K562 (cell line): ENCODE data around the gene PLEKHG3. TPM values are rescaled to one million over a fixed set of nuclear protein-coding genes. Genes with fewer than 3 reads are reported as not detected.

Experiments
- ATAC-seq: fragments of 200-7000 bp; cut with Tn5 transposase; 3 replicates; pipeline ENCODE4 v1.9.1; 2020; ENCODE audit warnings: moderate library complexity
- BruUV-seq: library from RNA; stranded (reverse); fragments of 400-500 nt; replicated peaks from 2 replicates; lab custom pipeline; 2021; lab: Mats Ljungman, UMichigan
- CTCF ChIA-PET: fragments of 300-600 bp; formaldehyde crosslinking; extraction: SDS; loops from one replicate; lab custom pipeline; 2021; ENCODE audit warnings: low intra/inter-chr PET ratio; lab: Yijun Ruan, JAX
- POLR2A ChIA-PET: fragments of 300-600, 350-650 bp; sonication (Branson Sonifier 250); formaldehyde crosslinking; extraction: SDS; loops from one replicate; lab custom pipeline; 2021; ENCODE audit warnings: antibody characterized with exemption, inconsistent platforms; lab: Yijun Ruan, JAX
- DNase-seq, 4 experiments: peaks; one replicate each; pipeline versions ENCODE4 v3.0.0 to v3.0.0-alpha.2; 2011 to 2018; ENCODE audit warnings: low spot score in 3 of 4, mixed read lengths in 3 of 4; ENCODE audit errors: extremely low read depth in 1 of 4
- FAIRE-seq: peaks from 2 replicates; lab custom pipeline; 2011; peaks lifted over from hg19 to GRCh38; lab: Jason Lieb, UNC
- H2AFZ ChIP-seq: 2 replicates; pipeline ENCODE4 v1.6.0; 2011; ENCODE audit warnings: low read depth, low read length, control low read depth, inconsistent platforms
- H3K27ac ChIP-seq: fragments of 200-600 bp; 3 replicates; pipeline ENCODE4 v1.8.0; 2011; ENCODE audit warnings: low read depth, mild to moderate bottlenecking, control low read depth, inconsistent platforms, low read length, moderate library complexity, mixed read lengths; ENCODE audit errors: extremely low read depth
- H3K27me3 ChIP-seq, 2 experiments: fragments of 300-600 bp in 1 of 2; 2 replicates in 1 of 2; 3 replicates in 1 of 2; pipeline versions ENCODE4 v1.6.0 to v1.8.0; 2011; ENCODE audit warnings: inconsistent platforms in 2 of 2, low read length in 2 of 2, mild to moderate bottlenecking in 1 of 2, mixed read lengths in 1 of 2, moderate library complexity in 1 of 2; ENCODE audit not compliant: control insufficient read depth in 2 of 2, insufficient read depth in 2 of 2
- H3K36me3 ChIP-seq: fragments of 300-600 bp; 3 replicates; pipeline ENCODE4 v1.8.0; 2011; ENCODE audit warnings: mild to moderate bottlenecking, low read length, inconsistent platforms; ENCODE audit not compliant: control insufficient read depth, insufficient read depth
- H3K4me1 ChIP-seq, 2 experiments: fragments of 200-600 bp in 1 of 2; replicated peaks in 1 of 2; 2 replicates in 1 of 2; 3 replicates in 1 of 2; pipeline versions ENCODE4 v1.5.1 to v1.8.0; 2011; ENCODE audit warnings: inconsistent platforms in 2 of 2, low read length in 2 of 2, mild to moderate bottlenecking in 1 of 2, mixed read lengths in 1 of 2, moderate library complexity in 1 of 2; ENCODE audit not compliant: control insufficient read depth in 2 of 2, insufficient read depth in 2 of 2
- H3K4me2 ChIP-seq: 2 replicates; pipeline ENCODE4 v1.6.1; 2011; ENCODE audit warnings: low read length, control low read depth, inconsistent platforms, mixed read lengths; ENCODE audit not compliant: insufficient read depth
- H3K4me3 ChIP-seq: fragments of 200-600 bp; sonication (generic), shearing (Covaris generic); 2 replicates; pipeline ENCODE4 v1.5.1; 2016; ENCODE audit warnings: control low read depth, inconsistent platforms
- H3K79me2 ChIP-seq: fragments of 200-600 bp; 3 replicates; pipeline ENCODE4 v1.8.0; 2011; ENCODE audit warnings: low read length, inconsistent platforms; ENCODE audit not compliant: control insufficient read depth, insufficient read depth
- H3K9ac ChIP-seq, 2 experiments: 2 replicates each; pipeline versions ENCODE4 v1.6.0 to v1.6.1; 2011; ENCODE audit warnings: low read depth in 2 of 2, low read length in 2 of 2, control low read depth in 1 of 2, inconsistent platforms in 1 of 2, mild to moderate bottlenecking in 1 of 2, mixed read lengths in 1 of 2; ENCODE audit not compliant: insufficient read depth in 1 of 2
- H3K9me1 ChIP-seq: one replicate; pipeline ENCODE4 v1.6.0; 2011; ENCODE audit warnings: inconsistent platforms, mild to moderate bottlenecking, low read length, moderate library complexity; ENCODE audit not compliant: control insufficient read depth, insufficient read depth
- H3K9me3 ChIP-seq: replicated peaks from 2 replicates; pipeline ENCODE4 v1.5.1; 2011; ENCODE audit warnings: low read depth, low read length, inconsistent platforms; ENCODE audit not compliant: control insufficient read depth, insufficient read depth
- H4K20me1 ChIP-seq: replicated peaks from 2 replicates; pipeline ENCODE4 v1.6.1; 2011; ENCODE audit warnings: low read length, inconsistent platforms, mixed read lengths; ENCODE audit not compliant: control insufficient read depth, insufficient read depth
- ARID1B ChIP-seq: fragments of 450-650 bp; IDR thresholded peaks from 2 replicates; pipeline ENCODE4 v1.6.1; 2016; ENCODE audit warnings: antibody characterized with exemption, mild to moderate bottlenecking, inconsistent platforms
- CBFA2T2 ChIP-seq: fragments of 450-650 bp; conservative IDR thresholded peaks from 2 replicates; pipeline ENCODE4 v1.6.1; 2017; ENCODE audit warnings: mild to moderate bottlenecking
- CBFA2T3 ChIP-seq: fragments of 450-650 bp; IDR thresholded peaks from 2 replicates; pipeline ENCODE4 v1.6.1; 2017
- EHMT2 ChIP-seq: fragments of 450-650 bp; IDR thresholded peaks from 2 replicates; pipeline ENCODE4 v1.6.1; 2018; ENCODE audit warnings: antibody characterized with exemption
- JUN ChIP-seq, 2 experiments: sonication (generic) in 1 of 2; formaldehyde crosslinking in 1 of 2; IDR thresholded peaks; 2 replicates each; pipeline versions ENCODE4 v1.6.1 to v1.8.0; 2012 to 2022; ENCODE audit warnings: borderline replicate concordance in 2 of 2, mild to moderate bottlenecking in 2 of 2, improper control_type of control experiment in 1 of 2, low read depth in 1 of 2, low read length in 1 of 2, missing genetic modification reagents in 1 of 2
- NCOR1 ChIP-seq: fragments of 450-650 bp; IDR thresholded peaks from 2 replicates; pipeline ENCODE4 v1.6.1; 2016; ENCODE audit warnings: mild to moderate bottlenecking, moderate library complexity
- POLR2G ChIP-seq: fragments of 200-400 bp; formaldehyde crosslinking; IDR thresholded peaks from 2 replicates; pipeline ENCODE4 v1.6.1; 2017; ENCODE audit warnings: low read depth, mild to moderate bottlenecking, antibody characterized with exemption, low read length, moderate library complexity
- TAL1 ChIP-seq: fragments of 450-650 bp; IDR thresholded peaks from 2 replicates; pipeline ENCODE4 v1.6.1; 2016; ENCODE audit warnings: mild to moderate bottlenecking
- TCF3 ChIP-seq: sonication (generic); formaldehyde crosslinking; IDR thresholded peaks from 2 replicates; pipeline ENCODE4 v1.4.0; 2020; ENCODE audit warnings: mild to moderate bottlenecking, missing genetic modification reagents
- WGBS: fragments of 100-300 bp; shearing (Covaris generic); methylation state at CpG from one replicate; pipeline ENCODE4 v1.1.6; 2016; ENCODE audit warnings: low coverage, mixed read lengths; ENCODE audit not compliant: insufficient coverage; ENCODE audit errors: missing lambda C conversion rate; 5-methylcytosine and 5-hydroxymethylcytosine counted together
- in situ Hi-C: fragments of 300-500 bp; cut with MboI; formaldehyde crosslinking; loops from 4 replicates; pipeline ENCODE4 v1.15.0; 2018; ENCODE audit warnings: inconsistent platforms, mixed read lengths
- intact Hi-C: fragments of 100-400 bp; cut with micrococcal nuclease; formaldehyde crosslinking; loops from 2 replicates; pipeline ENCODE4 v1.14.2; 2022
- polyA plus RNA-seq, 8 experiments: library from polyadenylated mRNA; depleted of rRNA in 4 of 8; stranded (reverse) in 5 of 8; unstranded in 3 of 8; fragments of >200 nt; fragmentation: Nextera tagmentation in 2 of 8; fragmentation: Illumina TruSeq in 1 of 8; extraction: Ambion mirVana in 2 of 8; extraction: Trizol in 1 of 8; gene quantifications; 2 replicates each; pipeline versions ENCODE4 v1.2.1 to v1.2.3, GENCODE V29; 2011 to 2014; ENCODE audit warnings: inconsistent platforms in 1 of 8, missing spikeins in 1 of 8
- total RNA-seq, 7 experiments: library from RNA; depleted of rRNA in 6 of 7; stranded (reverse); fragments of >200 nt in 6 of 7; fragmentation: Illumina TruSeq in 2 of 7; extraction: Trizol in 2 of 7; gene quantifications; 2 replicates each; pipeline versions ENCODE4 v1.2.1 to v1.2.3, GENCODE V29; 2011 to 2021; ENCODE audit warnings: low replicate concordance in 1 of 7
- TF ChIP-seq, protein P1 (sequence below): sonication (generic); formaldehyde crosslinking; IDR thresholded peaks from 2 replicates; pipeline ENCODE4 v1.9.0; 2022; ENCODE audit warnings: mild to moderate bottlenecking, missing genetic modification reagents
- TF ChIP-seq, protein P2 (sequence below): fragments of 250-450 bp; sonication (Bioruptor Pico); IDR thresholded peaks from 2 replicates; pipeline ENCODE4 v1.6.1; 2021; ENCODE audit warnings: mild to moderate bottlenecking
- TF ChIP-seq, protein P3 (sequence below), 2 experiments: IDR thresholded peaks in 1 of 2; conservative IDR thresholded peaks in 1 of 2; 2 replicates each; pipeline ENCODE4 v1.6.1; 2016; ENCODE audit warnings: low read depth in 2 of 2, mild to moderate bottlenecking in 1 of 2, missing compliant biosample characterization in 1 of 2, missing genetic modification characterization in 1 of 2, moderate library complexity in 1 of 2
- TF ChIP-seq, protein P4 (sequence below): fragments of 150-350 bp; conservative IDR thresholded peaks from 2 replicates; pipeline ENCODE4 v1.6.1; 2014; ENCODE audit warnings: low read length

PLEKHG3 gene
- total and polyA plus RNA-seq, 9 of the 15 experiments (the other 6 are each of a cell fraction or from before 2014, with no cell fraction given) = 0.04 to 0.16 TPM; not detected in 7

DNA sequence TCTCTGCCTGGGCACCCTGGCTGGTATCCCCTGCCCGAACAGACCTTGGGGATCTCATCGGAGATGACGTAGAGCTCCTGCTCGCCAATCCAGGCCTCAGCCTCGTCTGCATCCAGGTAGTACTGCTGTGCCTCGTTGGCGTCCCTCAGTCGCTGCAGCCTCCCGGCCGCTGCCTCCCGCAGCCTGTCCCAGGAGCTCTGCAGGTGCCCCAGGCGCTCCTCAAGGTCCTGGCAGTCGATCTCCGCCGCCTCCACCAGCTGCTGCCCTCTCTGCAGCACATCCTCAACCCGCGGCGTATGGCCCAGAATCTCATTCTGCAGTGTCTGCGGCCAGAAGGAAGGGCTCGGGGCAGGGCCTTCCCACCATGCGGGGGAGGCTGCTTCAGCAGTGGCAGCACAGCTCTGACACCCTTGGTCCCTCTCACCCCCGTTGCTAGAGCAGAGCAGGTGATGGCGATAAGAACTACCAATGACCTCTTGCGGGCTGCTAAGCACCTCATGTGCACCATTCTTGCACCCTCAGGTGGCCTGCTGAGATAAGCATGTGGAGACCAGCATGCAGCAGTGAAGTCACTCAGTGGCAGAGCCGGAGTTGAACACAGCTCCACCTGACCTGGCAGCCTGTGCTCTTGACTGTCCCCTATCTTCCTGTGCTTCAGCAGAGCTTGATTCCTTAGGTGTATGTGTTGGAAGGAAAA, 71.0 kb downstream of the PLEKHG3 start:
- ATAC-seq (peak; percentile 73), FAIRE-seq (peak; percentile 40)
- peak; percentile 20; the same call in 1 of the 2 replicates for TF ChIP-seq NCOR1
- no peak for TF ChIP-seq JUN (IDR thresholded peaks at IDR 0.05; ENCODE audit: borderline replicate concordance, low read depth, low read length)
- TF ChIP-seq JUN (CRISPR knock-in tag; IDR thresholded peaks at IDR 0.05; ENCODE audit: borderline replicate concordance) = no peak
- TF ChIP-seq CBFA2T3 = peak; percentile 79
- TF ChIP-seq ARID1B = peak; percentile 44; the same call in 1 of the 2 replicates
- TF ChIP-seq TCF3 (CRISPR knock-in tag) = peak; percentile 86
- peak; percentile 43; the same call in 1 of the 2 replicates for TF ChIP-seq TAL1
- TF ChIP-seq, protein P1, sequence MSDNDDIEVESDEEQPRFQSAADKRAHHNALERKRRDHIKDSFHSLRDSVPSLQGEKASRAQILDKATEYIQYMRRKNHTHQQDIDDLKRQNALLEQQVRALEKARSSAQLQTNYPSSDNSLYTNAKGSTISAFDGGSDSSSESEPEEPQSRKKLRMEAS (CRISPR knock-in tag) = peak; percentile 82
- TF ChIP-seq, protein P2, sequence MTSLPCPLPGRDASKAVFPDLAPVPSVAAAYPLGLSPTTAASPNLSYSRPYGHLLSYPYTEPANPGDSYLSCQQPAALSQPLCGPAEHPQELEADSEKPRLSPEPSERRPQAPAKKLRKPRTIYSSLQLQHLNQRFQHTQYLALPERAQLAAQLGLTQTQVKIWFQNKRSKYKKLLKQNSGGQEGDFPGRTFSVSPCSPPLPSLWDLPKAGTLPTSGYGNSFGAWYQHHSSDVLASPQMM (CRISPR knock-in tag) = no peak
- TF ChIP-seq EHMT2 = no peak
- 0 out of 2 replicates have a peak, but pooled peaks have one; percentile 16 for TF ChIP-seq POLR2G
- TF ChIP-seq, protein P3, sequence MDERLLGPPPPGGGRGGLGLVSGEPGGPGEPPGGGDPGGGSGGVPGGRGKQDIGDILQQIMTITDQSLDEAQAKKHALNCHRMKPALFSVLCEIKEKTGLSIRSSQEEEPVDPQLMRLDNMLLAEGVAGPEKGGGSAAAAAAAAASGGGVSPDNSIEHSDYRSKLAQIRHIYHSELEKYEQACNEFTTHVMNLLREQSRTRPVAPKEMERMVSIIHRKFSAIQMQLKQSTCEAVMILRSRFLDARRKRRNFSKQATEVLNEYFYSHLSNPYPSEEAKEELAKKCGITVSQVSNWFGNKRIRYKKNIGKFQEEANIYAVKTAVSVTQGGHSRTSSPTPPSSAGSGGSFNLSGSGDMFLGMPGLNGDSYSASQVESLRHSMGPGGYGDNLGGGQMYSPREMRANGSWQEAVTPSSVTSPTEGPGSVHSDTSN (CRISPR knock-in tag; IDR thresholded peaks at IDR 0.05; ENCODE audit: low read depth) = no peak
- TF ChIP-seq, protein P3 (tag; conservative IDR thresholded peaks at IDR 0.05; ENCODE audit: low read depth) = no peak
- TF ChIP-seq, protein P4, sequence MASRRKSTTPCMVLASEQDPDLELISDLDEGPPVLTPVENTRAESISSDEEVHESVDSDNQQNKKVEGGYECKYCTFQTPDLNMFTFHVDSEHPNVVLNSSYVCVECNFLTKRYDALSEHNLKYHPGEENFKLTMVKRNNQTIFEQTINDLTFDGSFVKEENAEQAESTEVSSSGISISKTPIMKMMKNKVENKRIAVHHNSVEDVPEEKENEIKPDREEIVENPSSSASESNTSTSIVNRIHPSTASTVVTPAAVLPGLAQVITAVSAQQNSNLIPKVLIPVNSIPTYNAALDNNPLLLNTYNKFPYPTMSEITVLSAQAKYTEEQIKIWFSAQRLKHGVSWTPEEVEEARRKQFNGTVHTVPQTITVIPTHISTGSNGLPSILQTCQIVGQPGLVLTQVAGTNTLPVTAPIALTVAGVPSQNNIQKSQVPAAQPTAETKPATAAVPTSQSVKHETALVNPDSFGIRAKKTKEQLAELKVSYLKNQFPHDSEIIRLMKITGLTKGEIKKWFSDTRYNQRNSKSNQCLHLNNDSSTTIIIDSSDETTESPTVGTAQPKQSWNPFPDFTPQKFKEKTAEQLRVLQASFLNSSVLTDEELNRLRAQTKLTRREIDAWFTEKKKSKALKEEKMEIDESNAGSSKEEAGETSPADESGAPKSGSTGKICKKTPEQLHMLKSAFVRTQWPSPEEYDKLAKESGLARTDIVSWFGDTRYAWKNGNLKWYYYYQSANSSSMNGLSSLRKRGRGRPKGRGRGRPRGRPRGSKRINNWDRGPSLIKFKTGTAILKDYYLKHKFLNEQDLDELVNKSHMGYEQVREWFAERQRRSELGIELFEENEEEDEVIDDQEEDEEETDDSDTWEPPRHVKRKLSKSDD = no peak
- TF ChIP-seq CBFA2T2 = peak; percentile 64

More for the DNA sequence above, 71.0 kb downstream of the PLEKHG3 start:
- no peaks in the 10 kb centered on the region for H3K27me3 ChIP-seq
- no peaks in the 10 kb centered on the region for H3K9me3 ChIP-seq
- ChIA-PET POLR2A (interaction anchor here (1.8 to 1.9 kb wide), 2 partner anchors 11 to 13 kb away, joined by 3 to 9 read pairs; no protein-coding TSS in a partner anchor), CTCF (no interaction called here)
- peaks cover 87% of the 10 kb centered on the region; the same call in 2 of the 3 replicates for H3K36me3 ChIP-seq
- 71% methylated on average over 16 of the region's 25 CpGs for WGBS
- intact Hi-C loops (no loop called here), in situ Hi-C loops (no loop called here)
- H3K27ac ChIP-seq = no peak overlapping the region
- peak; percentile 41 to 59 (median 52) for DNase-seq
- H3K9me1 ChIP-seq = no peaks in the 10 kb centered on the region
- BruUV-seq = no TSS peak
- no peak overlapping the region for H3K4me3 ChIP-seq
- H3K4me2 ChIP-seq = no peak overlapping the region
- H2AFZ ChIP-seq = no peak overlapping the region
- no peaks in the 10 kb centered on the region for H3K79me2 ChIP-seq
- peaks cover 0 to 7% of the 10 kb centered on the region in 2 experiments; a peak in 2 of 5 replicates for H3K4me1 ChIP-seq
- no peak overlapping the region for H3K9ac ChIP-seq
- no peaks in the 10 kb centered on the region for H4K20me1 ChIP-seq
